PC-9 (cell line): Measurements from ENCODE around the gene C4orf36. TPM values are rescaled to one million over a fixed set of nuclear protein-coding genes. Genes with fewer than 3 reads are reported as not detected.

ENCODE experiments used
- BruUV-seq: library from RNA; stranded (reverse); fragments of 400-500 nt; replicated peaks from 2 replicates; lab custom pipeline; 2021; lab: Mats Ljungman, UMichigan
- CTCF ChIA-PET: fragments of 300-600 bp; sonication (Branson Sonifier 250); formaldehyde crosslinking; loops from one replicate; lab custom pipeline; 2022; ENCODE audit warnings: antibody characterized with exemption; lab: Charles Lee
- POLR2A ChIA-PET: fragments of 300-600 bp; sonication (Branson Sonifier 250); formaldehyde crosslinking; loops from one replicate; lab custom pipeline; 2022; ENCODE audit warnings: antibody characterized with exemption; ENCODE audit not compliant: unreplicated experiment; lab: Charles Lee
- DNase-seq, 2 experiments: peaks; one replicate each; pipeline versions ENCODE4 v3.0.0 to v3.0.0-alpha.2; 2015 to 2022; ENCODE audit warnings: mixed read lengths in 1 of 2
- H2AFZ ChIP-seq: fragments of 200-600 bp; sonication (generic); 2 replicates; pipeline ENCODE4 v1.8.1; 2017; ENCODE audit warnings: antibody characterized with exemption
- H3F3A ChIP-seq: fragments of 200-600 bp; sonication (generic); 2 replicates; pipeline ENCODE4 v1.8.1; 2017; ENCODE audit warnings: antibody characterized with exemption, mild to moderate bottlenecking, low read depth; ENCODE audit not compliant: insufficient read depth
- H3K27ac ChIP-seq: fragments of 200-600 bp; sonication (generic); 2 replicates; pipeline ENCODE4 v1.6.1; 2016; ENCODE audit warnings: mixed run types
- H3K27me3 ChIP-seq: fragments of 200-600 bp; sonication (generic); 2 replicates; pipeline ENCODE4 v1.6.1; 2016; ENCODE audit warnings: low read depth, mixed run types; ENCODE audit not compliant: insufficient read depth
- H3K36me3 ChIP-seq: fragments of 200-600 bp; sonication (generic); 2 replicates; pipeline ENCODE4 v1.6.1; 2016; ENCODE audit warnings: low read depth, mixed run types
- H3K4me1 ChIP-seq: fragments of 200-600 bp; sonication (generic); replicated peaks from 2 replicates; pipeline ENCODE4 v1.6.1; 2016; ENCODE audit warnings: mixed run types; ENCODE audit not compliant: insufficient read depth
- H3K4me2 ChIP-seq: fragments of 200-600 bp; sonication (generic); 2 replicates; pipeline ENCODE4 v1.6.1; 2017; ENCODE audit warnings: mixed run types
- H3K4me3 ChIP-seq: fragments of 200-600 bp; sonication (generic); 2 replicates; pipeline ENCODE4 v1.6.1; 2016; ENCODE audit warnings: mixed run types
- H3K79me2 ChIP-seq: fragments of 200-600 bp; sonication (generic); 2 replicates; pipeline ENCODE4 v1.6.1; 2017; ENCODE audit warnings: low read depth, mixed run types
- H3K9me2 ChIP-seq: fragments of 200-600 bp; sonication (generic); 2 replicates; pipeline ENCODE4 v1.8.1; 2017; ENCODE audit warnings: mild to moderate bottlenecking; ENCODE audit not compliant: insufficient read depth
- H3K9me3 ChIP-seq: fragments of 200-600 bp; sonication (generic); 2 replicates; pipeline ENCODE4 v1.8.1; 2016; ENCODE audit warnings: low read depth; ENCODE audit not compliant: insufficient read depth
- H4K20me1 ChIP-seq: fragments of 200-600 bp; sonication (generic); 2 replicates; pipeline ENCODE4 v1.8.1; 2017; ENCODE audit not compliant: insufficient read depth
- CTCF ChIP-seq: fragments of 200-600 bp; sonication (generic); conservative IDR thresholded peaks from 2 replicates; pipeline ENCODE4 v1.6.1; 2017; ENCODE audit warnings: mixed run types, antibody characterized with exemption, mild to moderate bottlenecking, moderate library complexity
- EZH2 ChIP-seq: fragments of 200-600 bp; sonication (generic); IDR thresholded peaks from 2 replicates; pipeline ENCODE4 v1.8.0; 2017; ENCODE audit warnings: antibody characterized with exemption, low read depth
- intact Hi-C: fragments of 100-400 bp; cut with micrococcal nuclease; formaldehyde crosslinking; loops from one replicate; pipeline ENCODE4 v1.10.0; 2022; ENCODE audit not compliant: unreplicated experiment
- total RNA-seq: library from RNA; stranded (reverse); gene quantifications from 2 replicates; pipeline ENCODE4 v1.2.3, GENCODE V29; 2021

Gene C4orf36
- total RNA-seq, 1 experiment from 2014 or later = not detected

DNA sequence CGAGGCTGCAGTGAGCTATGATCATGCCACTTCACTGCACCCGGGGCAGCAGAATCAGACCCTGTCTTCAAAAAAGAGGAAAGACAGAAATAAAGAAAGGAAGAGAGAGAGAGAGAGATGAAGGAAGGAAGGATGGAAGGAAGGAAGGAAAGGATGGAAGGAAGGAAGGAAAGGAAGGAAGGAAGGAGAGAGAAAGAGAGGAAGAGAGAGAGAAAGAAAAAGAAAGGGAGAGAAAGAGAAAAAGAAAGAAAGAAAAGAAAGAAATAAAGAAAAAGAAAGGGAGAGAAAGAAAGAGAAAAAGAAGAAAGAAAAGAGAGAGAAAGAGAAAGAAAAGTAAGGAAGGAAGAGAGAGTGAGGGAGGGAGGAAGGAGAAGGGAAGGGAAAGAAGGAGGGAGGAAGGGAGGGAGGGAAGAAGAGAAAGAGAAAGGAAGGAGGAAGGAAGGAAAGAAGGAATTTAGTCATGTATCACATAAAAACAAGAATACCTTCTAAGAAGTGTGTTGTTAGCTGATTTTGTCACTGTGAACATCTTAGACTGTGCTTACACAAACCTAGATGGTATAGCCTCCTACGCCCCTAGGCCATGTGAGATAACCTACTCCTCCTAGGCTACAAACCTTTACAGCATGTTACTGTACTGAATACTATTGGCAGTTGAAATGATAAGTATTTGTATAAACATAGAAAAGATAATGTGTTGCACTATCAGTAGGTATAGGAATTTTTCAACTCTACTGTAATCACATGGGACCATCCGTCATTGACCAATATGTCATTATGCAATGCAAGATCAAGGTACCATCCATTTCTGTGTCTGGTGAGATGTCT lies 25.2 kb upstream of the C4orf36 start:
- no peak for TF ChIP-seq EZH2
- TF ChIP-seq CTCF = no peak
- Histone ChIP-seq H3K36me3 (no peaks in the 10 kb centered on the region), H2AFZ (no peak overlapping the region), H3K4me2 (no peak overlapping the region), H3K9me3 (no peaks in the 10 kb centered on the region), H3K9me2 (no peaks in the 10 kb centered on the region), H3K4me3 (no peak overlapping the region), H3K4me1 (no peaks in the 10 kb centered on the region; the same call in 1 of the 2 replicates), H3K27ac (no peak overlapping the region), H4K20me1 (no peaks in the 10 kb centered on the region; the same call in 1 of the 2 replicates), H3F3A (no peaks in the 10 kb centered on the region), H3K27me3 (no peaks in the 10 kb centered on the region), H3K79me2 (no peaks in the 10 kb centered on the region)
- DNase-seq = no peak
- CTCF ChIA-PET = no interaction called here
- intact Hi-C loops = no loop called here
- POLR2A ChIA-PET = no interaction called here
- no TSS peak for BruUV-seq

- Histone ChIP-seq H3K27me3 (no peaks in the 10 kb centered on the region), H3K9me2 (no peaks in the 10 kb centered on the region), H2AFZ (no peak overlapping the region), H3K4me3 (no peak overlapping the region), H3K9me3 (no peaks in the 10 kb centered on the region), H3K27ac (no peak overlapping the region), H3K36me3 (no peaks in the 10 kb centered on the region), H3K79me2 (no peaks in the 10 kb centered on the region), H4K20me1 (no peaks in the 10 kb centered on the region), H3F3A (no peaks in the 10 kb centered on the region), H3K4me1 (no peaks in the 10 kb centered on the region), H3K4me2 (no peak overlapping the region)
- no peak for DNase-seq
- intact Hi-C loops = no loop called here
- no TSS peak for BruUV-seq
- ChIA-PET POLR2A (no interaction called here), CTCF (no interaction called here)
- TF ChIP-seq EZH2 (no peak), CTCF (no peak)
These were observed 24.2 kb upstream of the C4orf36 start for GRCh38 chr4:86916392-86916791.

DNA sequence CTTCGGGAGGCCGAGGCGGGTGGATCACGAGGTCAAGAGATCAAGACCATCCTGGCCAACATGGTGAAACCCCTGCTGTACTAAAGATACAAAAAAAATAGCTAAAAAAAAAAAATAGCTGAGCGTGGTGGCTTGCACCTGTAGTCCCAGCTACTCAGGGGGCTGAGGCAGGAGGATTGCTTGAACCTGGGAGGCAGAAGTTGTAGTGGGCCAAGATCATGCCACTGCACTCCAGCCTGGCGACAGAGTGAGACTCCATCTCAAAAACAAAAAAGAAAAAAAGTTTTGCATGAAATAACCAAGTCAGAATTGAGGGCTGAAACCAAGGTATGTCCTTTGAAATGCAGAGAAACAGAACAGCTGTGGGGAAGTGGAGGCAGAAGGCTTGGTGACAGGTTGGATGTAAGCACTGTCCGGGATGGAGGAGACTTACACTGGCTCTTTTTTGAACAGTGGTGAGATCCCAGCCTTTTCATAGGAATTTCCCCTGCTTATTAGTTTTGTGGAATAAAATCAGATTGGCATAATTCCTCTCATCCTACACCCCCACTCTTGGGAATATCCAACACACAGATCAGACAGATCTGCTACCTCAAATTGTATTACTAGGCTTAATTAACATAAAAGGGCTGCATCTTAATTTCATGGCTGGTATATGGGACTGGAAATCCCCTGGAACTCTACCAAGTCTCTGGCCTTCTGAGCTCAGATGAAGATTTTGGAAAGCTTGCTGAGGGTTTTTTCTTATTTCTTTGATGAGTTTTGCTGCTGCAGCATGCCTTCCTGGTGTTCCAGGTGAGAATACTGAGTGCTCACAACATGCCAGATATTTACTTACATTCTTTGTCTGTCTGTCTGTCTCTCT lies 18.8 kb upstream of the C4orf36 start:
- Histone ChIP-seq H3K4me3 (no peak overlapping the region), H3K9me3 (no peaks in the 10 kb centered on the region), H3F3A (no peaks in the 10 kb centered on the region), H3K27ac (no peak overlapping the region), H3K27me3 (no peaks in the 10 kb centered on the region), H3K79me2 (no peaks in the 10 kb centered on the region), H2AFZ (no peak overlapping the region), H3K9me2 (no peaks in the 10 kb centered on the region), H4K20me1 (no peaks in the 10 kb centered on the region), H3K4me2 (no peak overlapping the region), H3K4me1 (no peaks in the 10 kb centered on the region), H3K36me3 (no peaks in the 10 kb centered on the region)
- intact Hi-C loops = no loop called here
- TF ChIP-seq CTCF (no peak), EZH2 (no peak)
- no TSS peak for BruUV-seq
- ChIA-PET CTCF (no interaction called here), POLR2A (no interaction called here)
- DNase-seq = no peak
